Endothelial cell of umbilical vein (primary cell): Measurements from ENCODE around the gene CLEC16A. TPM values are rescaled to one million over a fixed set of nuclear protein-coding genes. Genes with fewer than 3 reads are reported as not detected.

Source experiments
- BruUV-seq: library from RNA; stranded (reverse); fragments of 400-500 nt; replicated peaks from 2 replicates; lab custom pipeline; 2021; lab: Mats Ljungman, UMichigan
- CTCF ChIA-PET: fragments of 300-600, 350-600 bp; sonication (Branson Sonifier 250); formaldehyde crosslinking; loops from one replicate; lab custom pipeline; 2021; ENCODE audit warnings: antibody characterized with exemption, inconsistent platforms; lab: Charles Lee
- POLR2A ChIA-PET: fragments of 300-600, 350-600 bp; sonication (Branson Sonifier 250); formaldehyde crosslinking; loops from one replicate; lab custom pipeline; 2021; ENCODE audit warnings: antibody characterized with exemption, inconsistent platforms; lab: Charles Lee
- DNase-seq: peaks from one replicate; pipeline ENCODE4 v3.0.0-alpha.2; 2011; ENCODE audit warnings: low read depth, low spot score
- FAIRE-seq: peaks from 2 replicates; lab custom pipeline; 2011; peaks lifted over from hg19 to GRCh38; lab: Jason Lieb, UNC
- H2AFZ ChIP-seq: 2 replicates; pipeline ENCODE4 v1.6.0; 2012; ENCODE audit warnings: low read depth, low read length, control low read depth, inconsistent platforms
- H3K27ac ChIP-seq: 2 replicates; pipeline ENCODE4 v1.5.1; 2011; ENCODE audit warnings: low read depth, mild to moderate bottlenecking, control low read depth, low read length, moderate library complexity; ENCODE audit not compliant: insufficient read depth
- H3K27me3 ChIP-seq, 2 experiments: 2 replicates each; pipeline versions ENCODE4 v1.6.0 to v1.6.1; 2011; ENCODE audit warnings: low read length in 2 of 2, mixed read lengths in 1 of 2; ENCODE audit not compliant: control insufficient read depth in 2 of 2, insufficient read depth in 2 of 2
- H3K36me3 ChIP-seq, 2 experiments: 2 replicates in 1 of 2; 3 replicates in 1 of 2; pipeline ENCODE4 v1.5.1; 2011; ENCODE audit warnings: low read length in 2 of 2, mild to moderate bottlenecking in 1 of 2, moderate library complexity in 1 of 2; ENCODE audit not compliant: control insufficient read depth in 2 of 2, insufficient read depth in 2 of 2; ENCODE audit errors: extremely low read depth in 1 of 2
- H3K4me1 ChIP-seq: 3 replicates; pipeline ENCODE4 v1.5.1; 2011; ENCODE audit warnings: mild to moderate bottlenecking, low read length; ENCODE audit not compliant: control insufficient read depth, insufficient read depth; ENCODE audit errors: extremely low read depth
- H3K4me2 ChIP-seq: 2 replicates; pipeline ENCODE4 v1.6.1; 2011; ENCODE audit warnings: low read length, control low read depth, mixed read lengths; ENCODE audit not compliant: insufficient read depth
- H3K4me3 ChIP-seq, 3 experiments: fragments of 200-600 bp in 1 of 3; sonication (generic), shearing (Covaris generic) in 1 of 3; replicated peaks in 1 of 3; 2 replicates each; pipeline ENCODE4 v1.5.1; 2011 to 2016; ENCODE audit warnings: control low read depth in 3 of 3, low read length in 3 of 3, mild to moderate bottlenecking in 2 of 3, inconsistent platforms in 1 of 3, low read depth in 1 of 3, moderate library complexity in 1 of 3; ENCODE audit not compliant: insufficient read depth in 1 of 3
- H3K79me2 ChIP-seq: 2 replicates; pipeline ENCODE4 v1.6.0; 2012; ENCODE audit warnings: low read length, inconsistent platforms; ENCODE audit not compliant: control insufficient read depth, insufficient read depth
- H3K9ac ChIP-seq: replicated peaks from 2 replicates; pipeline ENCODE3; 2011; ENCODE audit warnings: low read length, control low read depth; ENCODE audit not compliant: insufficient read depth; ENCODE audit errors: extremely low read depth
- H3K9me1 ChIP-seq: replicated peaks from 3 replicates; pipeline ENCODE4 v1.6.0; 2011; ENCODE audit warnings: mild to moderate bottlenecking, low read length; ENCODE audit not compliant: control insufficient read depth, insufficient read depth; ENCODE audit errors: extremely low read depth
- H3K9me3 ChIP-seq: replicated peaks from 2 replicates; pipeline ENCODE4 v1.5.1; 2012; ENCODE audit warnings: low read length, inconsistent platforms; ENCODE audit not compliant: control insufficient read depth, insufficient read depth
- H4K20me1 ChIP-seq: replicated peaks from 2 replicates; pipeline ENCODE3; 2011; ENCODE audit warnings: mild to moderate bottlenecking, low read length; ENCODE audit not compliant: control insufficient read depth, insufficient read depth; ENCODE audit errors: extremely low read depth
- CTCF ChIP-seq, 2 donors: IDR thresholded peaks; 1 replicate in 1 of 2; 2 replicates in 1 of 2; pipeline ENCODE4 v1.5.1; 2011; ENCODE audit warnings: low read length in 2 of 2, mild to moderate bottlenecking in 2 of 2, moderate library complexity in 2 of 2, control low read depth in 1 of 2, inconsistent platforms in 1 of 2, low read depth in 1 of 2; ENCODE audit not compliant: insufficient read depth in 1 of 2; ENCODE audit errors: extremely low read depth in 1 of 2
- EZH2 ChIP-seq: IDR thresholded peaks from 2 replicates; pipeline ENCODE4 v1.6.1; 2012; ENCODE audit warnings: borderline replicate concordance, low read depth, mild to moderate bottlenecking, moderate library complexity, low read length, inconsistent platforms; ENCODE audit not compliant: severe bottlenecking
- FOS ChIP-seq: IDR thresholded peaks from 2 replicates; pipeline ENCODE4 v1.6.1; 2011; ENCODE audit warnings: mild to moderate bottlenecking, low read length, moderate library complexity, borderline replicate concordance; ENCODE audit not compliant: insufficient read depth
- GATA2 ChIP-seq: IDR thresholded peaks from 2 replicates; pipeline ENCODE4 v1.7.0; 2011; ENCODE audit warnings: low read depth, mild to moderate bottlenecking, moderate library complexity, mixed read lengths, low read length; ENCODE audit not compliant: insufficient read length, insufficient read depth
- JUN ChIP-seq: IDR thresholded peaks from 2 replicates; pipeline ENCODE4 v1.6.1; 2011; ENCODE audit warnings: borderline replicate concordance, low read depth; ENCODE audit not compliant: insufficient read length, insufficient read depth
- MAX ChIP-seq: IDR thresholded peaks from 2 replicates; pipeline ENCODE4 v1.6.1; 2011; ENCODE audit not compliant: insufficient read depth, insufficient read length
- MYC ChIP-seq: IDR thresholded peaks from one replicate; pipeline ENCODE4 v1.6.1; 2011; ENCODE audit warnings: mild to moderate bottlenecking, low read depth, low read length
- POLR2A ChIP-seq: IDR thresholded peaks from 2 replicates; pipeline ENCODE4 v1.6.1; 2012; ENCODE audit warnings: low read depth, mild to moderate bottlenecking, control low read depth, low read length
- POLR2AphosphoS5 ChIP-seq: IDR thresholded peaks from 2 replicates; pipeline ENCODE4 v1.6.1; 2012; ENCODE audit warnings: low read depth, mild to moderate bottlenecking, control low read depth, low read length, moderate library complexity; ENCODE audit not compliant: insufficient read depth
- dilution Hi-C: fragments of 300-500 bp; cut with MboI; formaldehyde crosslinking; loops from one replicate; pipeline ENCODE4 v1.15.0; 2019; ENCODE audit warnings: low sequenced_read_pairs; ENCODE audit not compliant: extremely low pct_ligation_motif_present
- intact Hi-C: fragments of 100-400 bp; cut with micrococcal nuclease; formaldehyde crosslinking; loops from one replicate; pipeline ENCODE4 v1.10.0; 2022
- polyA plus RNA-seq, 4 experiments: library from polyadenylated mRNA; depleted of rRNA in 3 of 4; stranded (reverse) in 3 of 4; unstranded in 1 of 4; fragments of >200 nt; gene quantifications; 2 replicates each; pipeline versions ENCODE4 v1.2.1 to v1.2.3, GENCODE V29; 2011 to 2012; ENCODE audit warnings: missing spikeins in 1 of 4
- total RNA-seq: library from RNA; stranded (reverse); gene quantifications from 2 replicates; pipeline ENCODE4 v1.2.3, GENCODE V29; 2021

CLEC16A gene
- total and polyA plus RNA-seq, 2 donors (not counting 3 experiments of a cell fraction or from before 2014, with no cell fraction given), result 11.4 to 23.3 TPM

GRCh38 chr16:11004351-11004750, 60.0 kb downstream of the CLEC16A start:
- Histone ChIP-seq H4K20me1 (no peaks in the 10 kb centered on the region), H3K4me3 (no peak overlapping the region), H3K9ac (no peak overlapping the region), H3K9me1 (no peaks in the 10 kb centered on the region), H3K79me2 (no peaks in the 10 kb centered on the region), H3K27me3 (no peaks in the 10 kb centered on the region), H3K36me3 (peaks cover 0 to 8% of the 10 kb centered on the region in 2 experiments), H3K27ac (no peak overlapping the region), H3K4me2 (no peak overlapping the region), H2AFZ (no peak overlapping the region), H3K4me1 (no peaks in the 10 kb centered on the region), H3K9me3 (no peaks in the 10 kb centered on the region)
- no TSS peak for BruUV-seq
- ChIA-PET POLR2A (no interaction called here), CTCF (no interaction called here)
- FAIRE-seq (no peak), DNase-seq (no peak)
- TF ChIP-seq MAX, result no peak
- no peak for TF ChIP-seq POLR2A
- no peak for TF ChIP-seq GATA2
- no peak for TF ChIP-seq MYC
- TF ChIP-seq EZH2, result no peak
- no peak for TF ChIP-seq CTCF (IDR thresholded peaks at IDR 0.05; ENCODE audit: extremely low read depth in 1 of 2, insufficient read depth in 1 of 2, low read depth in 1 of 2, low read length in 2 of 2)
- no peak for TF ChIP-seq JUN
- no peak for TF ChIP-seq POLR2AphosphoS5
- TF ChIP-seq FOS, result no peak
- intact Hi-C loops, result no loop called here
- dilution Hi-C loops, result no loop called here
